RKO (cell line): ENCODE measurements around the gene MYBPC3.

Source experiments
- DNase-seq: peaks from one replicate; pipeline ENCODE4 v3.0.0-alpha.2; 2016; ENCODE audit warnings: low spot score

The MYBPC3 gene

GRCh38 chr11:47384498-47384897 lies 32.0 kb upstream of the MYBPC3 start:
- no peak for DNase-seq

DNA sequence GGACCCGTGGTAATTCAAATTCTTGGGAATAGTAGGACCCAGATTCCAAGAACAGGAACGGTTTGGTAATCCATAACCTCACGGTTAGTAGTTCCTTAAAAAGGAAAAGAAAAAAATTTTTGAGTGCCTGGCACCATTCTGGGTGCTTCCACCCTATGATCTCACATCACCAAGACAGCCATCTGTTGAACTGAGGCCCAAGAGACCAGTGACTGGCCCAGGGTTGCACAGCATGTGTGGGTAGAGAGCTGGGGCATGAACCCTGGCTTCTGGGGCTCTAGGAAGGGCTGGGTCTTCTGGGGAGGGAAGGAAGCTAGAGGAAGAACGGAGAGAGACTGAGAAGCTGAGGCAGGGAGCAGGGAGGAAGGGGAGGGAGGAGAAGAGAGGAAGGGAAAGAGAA lies 30.6 kb upstream of the MYBPC3 start:
- no peak for DNase-seq

DNA sequence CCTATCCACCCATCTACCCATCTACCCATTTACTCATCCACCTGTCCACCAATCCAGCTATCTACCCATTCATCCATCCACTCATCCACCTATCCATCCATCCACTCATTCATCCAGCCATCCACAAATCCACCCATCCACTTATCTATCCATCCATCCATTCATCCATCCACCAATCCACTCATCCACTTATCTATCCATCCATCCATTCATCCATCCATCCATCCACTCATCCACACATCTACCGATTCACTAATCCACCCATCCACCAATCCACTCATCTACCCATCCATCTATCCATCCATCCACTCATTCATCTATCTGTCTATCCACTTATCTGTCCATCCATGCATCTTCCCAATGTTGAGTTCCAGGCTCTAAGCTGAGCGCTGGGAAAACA lies 27.6 kb upstream of the MYBPC3 start:
- DNase-seq: no peak

DNA sequence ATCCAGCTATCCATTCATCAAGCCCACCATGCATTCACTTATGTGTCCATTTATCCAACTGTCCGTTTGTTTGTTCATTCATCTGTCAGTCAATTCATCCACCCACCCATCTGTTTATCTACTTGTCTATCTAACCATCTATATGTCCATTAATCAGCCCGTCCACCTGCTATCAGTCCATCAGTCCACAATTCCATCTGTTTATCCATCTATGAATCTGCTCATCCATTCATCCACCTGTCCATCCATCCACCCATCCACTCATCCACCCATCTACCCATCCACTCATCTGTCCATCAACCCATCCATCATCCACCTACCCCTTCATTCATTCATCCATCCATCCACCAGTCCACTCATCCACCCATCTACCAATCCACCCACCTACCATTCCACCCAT lies 26.8 kb upstream of the MYBPC3 start:
- no peak for DNase-seq

GRCh38 chr11:47378836-47379170 lies 26.3 kb upstream of the MYBPC3 start:
- no peak for DNase-seq

DNA sequence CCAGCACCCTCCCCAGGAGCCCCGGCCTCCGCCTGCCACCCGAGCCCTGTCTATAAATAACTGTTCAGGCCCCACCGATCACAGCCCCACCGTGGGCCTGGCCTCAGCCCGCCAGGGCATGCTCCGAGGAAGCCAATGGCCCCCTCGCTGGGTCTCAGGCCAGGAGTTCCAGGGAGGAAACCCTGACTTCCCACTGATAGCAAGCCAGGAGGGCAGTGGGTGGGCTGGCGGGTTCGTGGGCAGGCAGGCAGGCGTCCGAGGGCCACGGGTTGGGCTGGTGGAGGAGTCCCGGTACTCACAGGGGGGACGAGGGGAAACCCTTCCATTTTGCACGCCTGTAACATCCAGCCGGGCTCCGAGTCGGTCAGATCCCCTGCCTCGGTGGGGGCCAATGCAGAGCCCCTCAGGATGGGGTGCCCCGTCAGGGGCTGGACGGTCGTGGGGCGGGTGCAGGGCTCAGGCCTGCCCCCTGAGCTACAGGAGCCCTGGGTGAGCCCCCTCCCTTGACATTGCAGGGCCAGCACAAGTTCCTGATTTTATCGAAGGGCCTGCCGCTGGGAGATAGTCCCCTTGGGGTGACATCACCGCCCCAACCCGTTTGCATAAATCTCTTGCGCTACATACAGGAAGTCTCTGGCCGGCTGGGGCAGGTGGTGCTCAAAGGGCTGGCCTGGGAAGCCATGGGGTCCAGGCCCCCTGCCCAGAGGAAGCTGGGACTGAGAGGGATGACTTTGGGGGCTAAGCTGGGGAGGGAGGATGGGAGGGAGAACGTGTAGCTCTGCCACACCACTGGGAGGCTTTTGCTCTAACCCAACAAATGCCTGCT lies 25.7 kb upstream of the MYBPC3 start, which contains the start of gene SPI1:
Gene SPI1 (minus strand): TSS at position 538 of the 826 bp plus-strand sequence. CDS start 194 bp downstream, at position 344.
- no peak for DNase-seq

DNA sequence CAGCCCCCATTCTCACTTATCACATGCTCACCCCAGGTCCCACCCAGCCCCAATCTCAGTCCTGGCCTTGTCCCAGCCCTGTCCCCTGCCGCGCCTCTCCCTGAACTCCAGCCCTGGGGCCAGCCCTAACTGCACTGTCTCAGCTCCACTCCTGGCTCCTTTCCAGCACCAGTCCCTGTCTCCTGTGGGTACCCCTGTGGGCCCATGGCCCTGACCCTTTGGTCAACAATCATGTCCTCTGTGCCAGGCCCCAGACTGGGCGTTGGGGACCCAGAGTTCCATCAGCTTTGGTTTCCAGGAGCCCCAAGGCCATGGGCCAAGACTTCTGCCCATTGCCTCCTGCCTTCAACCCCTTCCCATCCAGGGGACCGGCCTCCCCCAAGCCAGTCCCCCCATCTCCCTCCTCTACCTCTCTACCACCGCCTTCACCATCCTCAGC lies 25.1 kb upstream of the MYBPC3 start:
- DNase-seq: no peak

- DNase-seq: no peak
Observed at GRCh38 chr11:47376525-47377371, 24.2 kb upstream of the MYBPC3 start.

- DNase-seq: no peak
Observed at GRCh38 chr11:47376107-47376524, 23.6 kb upstream of the MYBPC3 start.

GRCh38 chr11:47375546-47376085 lies 23.1 kb upstream of the MYBPC3 start:
- no peak for DNase-seq

DNA sequence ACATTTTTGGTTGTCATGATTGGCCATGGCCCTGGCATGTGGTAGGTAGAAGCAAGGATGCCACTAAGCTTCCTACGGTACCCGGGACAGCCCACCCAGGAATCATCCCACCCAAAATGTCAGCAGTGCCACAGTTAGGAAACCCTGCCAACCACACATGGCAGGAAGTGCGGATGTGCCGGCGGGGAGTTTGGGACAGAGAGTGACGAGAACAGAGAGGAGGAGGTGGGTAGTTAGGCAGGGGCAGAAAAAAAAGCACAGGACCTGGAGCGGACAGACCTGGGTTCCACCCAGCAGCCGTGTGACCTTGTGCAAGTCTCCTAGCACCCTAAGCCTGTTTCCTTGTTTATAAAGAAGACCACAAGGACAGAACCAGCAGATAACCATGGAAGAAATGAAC lies 22.5 kb upstream of the MYBPC3 start:
- DNase-seq: no peak

DNA sequence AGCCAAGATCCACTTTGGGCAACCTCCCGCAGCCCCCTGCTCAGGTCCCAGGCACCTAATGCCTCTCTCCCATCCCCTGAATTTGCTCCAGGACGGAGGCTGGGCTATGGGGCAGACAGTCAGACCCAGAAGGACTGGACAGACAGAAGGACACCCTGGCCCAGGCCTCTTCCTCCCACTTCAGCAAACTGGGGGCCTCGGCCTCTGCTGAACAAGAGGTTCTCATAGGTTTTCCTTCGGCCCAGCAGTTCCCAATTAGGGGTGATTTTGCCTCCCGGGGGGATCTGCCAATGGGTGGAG lies 22.2 kb upstream of the MYBPC3 start:
- DNase-seq: no peak

GRCh38 chr11:47373876-47374719 lies 21.6 kb upstream of the MYBPC3 start:
- peak; percentile 73 for DNase-seq

DNA sequence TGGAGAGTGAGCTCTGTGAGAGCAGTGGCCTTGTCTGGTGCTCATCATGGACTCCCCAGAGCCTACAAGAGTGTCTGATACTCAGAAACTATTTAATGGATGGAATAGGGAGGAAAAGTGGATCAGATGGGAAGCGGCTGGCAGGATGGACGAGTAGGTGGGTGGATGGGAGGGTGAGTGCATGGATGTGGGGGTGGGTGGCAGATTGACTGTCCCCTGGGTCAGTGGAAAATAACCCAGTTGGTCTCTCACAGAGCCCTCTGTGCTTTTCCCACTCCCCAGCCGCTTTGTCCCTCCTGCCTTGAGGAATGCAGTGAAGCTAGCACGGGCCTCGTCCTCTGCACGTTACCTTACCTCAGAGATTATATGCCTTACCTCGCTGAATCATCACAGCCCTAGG lies 19.9 kb upstream of the MYBPC3 start:
- no peak for DNase-seq

DNA sequence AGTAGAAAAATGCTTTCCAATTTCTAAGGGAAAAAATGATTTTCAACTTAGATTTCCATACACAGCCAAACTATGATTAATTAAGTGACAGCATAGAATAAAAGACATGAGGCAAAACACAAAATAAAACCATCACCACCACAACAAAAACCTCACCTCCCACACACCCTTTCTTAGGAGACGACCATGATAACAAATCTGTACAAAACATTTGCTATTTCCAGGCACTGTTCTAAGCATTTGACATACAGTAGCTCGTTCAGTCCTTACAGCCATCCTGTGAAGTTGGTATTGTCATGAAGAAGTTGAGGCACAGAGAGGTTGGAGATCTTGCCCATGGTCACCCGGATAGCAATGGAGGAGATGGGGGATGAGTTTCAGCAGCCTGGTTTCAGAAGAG lies 17.2 kb upstream of the MYBPC3 start:
- DNase-seq: no peak

- no peak for DNase-seq
Observed at GRCh38 chr11:47366020-47366490, 13.6 kb upstream of the MYBPC3 start.

DNA sequence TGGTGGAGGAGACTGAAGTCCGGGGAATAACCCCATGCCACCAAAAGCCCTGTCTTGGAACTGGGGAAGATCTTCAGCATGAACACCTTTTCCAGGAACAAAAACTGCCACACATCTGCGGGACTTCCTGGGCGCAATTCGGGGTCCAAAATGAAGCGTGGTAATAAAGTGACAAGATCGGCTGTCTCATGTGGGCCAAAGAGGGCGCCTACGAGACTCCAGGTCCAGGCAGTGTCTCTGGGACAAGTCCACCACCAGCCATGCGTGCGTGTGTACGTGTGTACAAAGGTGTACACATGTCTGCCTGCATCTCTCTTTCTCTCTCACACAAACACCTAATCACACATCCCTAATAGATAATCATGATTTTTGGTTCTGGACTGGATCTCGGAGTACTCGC lies 8.9 kb upstream of the MYBPC3 start:
- DNase-seq: no peak

- no peak for DNase-seq
Observed at GRCh38 chr11:47360341-47360740, 7.8 kb upstream of the MYBPC3 start.

GRCh38 chr11:47359586-47359985 lies 7.1 kb upstream of the MYBPC3 start:
- DNase-seq: no peak

DNA sequence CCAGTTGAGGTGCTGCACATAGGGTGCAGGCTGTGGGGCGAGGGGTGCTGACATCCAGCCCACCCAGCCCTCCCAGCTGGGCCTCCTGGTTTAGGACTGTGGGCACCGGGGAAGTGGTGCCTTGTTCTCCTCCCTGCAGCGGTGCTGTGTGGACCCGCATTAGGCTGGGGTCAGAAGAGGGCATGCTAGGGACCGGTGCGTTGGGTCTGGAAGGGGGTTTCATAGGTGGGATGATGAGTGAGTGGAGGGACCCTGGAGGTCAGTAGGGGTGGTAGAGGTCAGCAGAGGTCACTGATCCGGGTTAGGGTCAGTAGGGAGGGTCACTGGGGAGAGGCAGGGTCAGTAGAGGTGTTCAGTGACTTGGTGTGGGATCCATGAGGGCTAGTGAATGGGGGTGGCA lies 6.7 kb upstream of the MYBPC3 start:
- no peak for DNase-seq

GRCh38 chr11:47358731-47359051 lies 6.2 kb upstream of the MYBPC3 start:
- no peak for DNase-seq
